ENCODE data around the gene FGFBP1.

The FGFBP1 gene

GRCh38 chr4:15910155-15910940, 28.2 kb downstream of the FGFBP1 start:
- no peak for DNase-seq

DNA sequence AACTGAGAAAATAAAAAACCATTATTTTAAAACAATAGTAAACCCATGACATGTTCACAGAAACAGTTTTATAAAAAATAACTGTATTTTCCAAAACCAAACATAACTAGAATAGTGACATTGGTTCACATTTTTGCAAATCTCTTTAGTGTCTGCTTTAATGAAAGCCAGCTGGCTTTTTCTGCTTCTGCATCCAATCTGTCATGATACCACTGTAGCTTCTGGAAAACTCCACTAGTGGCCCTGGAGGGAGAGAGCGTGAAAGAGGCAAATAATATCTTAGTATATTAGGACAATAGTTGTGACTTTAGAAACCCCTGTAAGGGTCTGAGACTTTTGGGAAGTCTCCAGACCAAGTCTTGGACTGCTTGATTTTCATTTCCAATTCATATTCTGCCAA, 31.1 kb downstream of the FGFBP1 start:
- DNase-seq, result no peak

DNA sequence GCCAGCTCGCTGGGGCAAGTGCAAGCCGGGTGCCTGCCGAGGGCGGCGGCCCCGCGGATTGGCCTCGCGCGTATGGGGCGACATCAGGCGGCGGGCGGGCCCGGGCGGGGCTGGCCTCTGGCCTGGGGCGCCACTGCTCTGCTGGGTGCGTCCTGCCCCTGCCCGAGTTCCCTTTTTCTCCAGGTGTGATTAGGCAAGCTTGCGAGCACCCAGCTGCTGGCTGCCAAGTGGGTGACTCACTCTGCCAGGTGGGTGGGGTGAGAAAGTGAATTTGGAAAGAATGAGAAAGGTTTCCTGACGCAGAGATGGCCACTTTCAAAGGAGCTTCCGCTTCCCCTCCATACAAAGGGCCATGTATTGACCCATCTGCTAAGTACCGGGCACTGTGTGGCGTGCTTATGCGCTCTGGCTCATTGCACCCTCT, 32.5 kb downstream of the FGFBP1 start:
- DNase-seq, result peak; percentile 90

- no peak for DNase-seq
Measured at GRCh38 chr4:15902746-15903145, 35.8 kb downstream of the FGFBP1 start.

- no peak for DNase-seq
Measured at GRCh38 chr4:15901998-15902397, 36.5 kb downstream of the FGFBP1 start.

DNA sequence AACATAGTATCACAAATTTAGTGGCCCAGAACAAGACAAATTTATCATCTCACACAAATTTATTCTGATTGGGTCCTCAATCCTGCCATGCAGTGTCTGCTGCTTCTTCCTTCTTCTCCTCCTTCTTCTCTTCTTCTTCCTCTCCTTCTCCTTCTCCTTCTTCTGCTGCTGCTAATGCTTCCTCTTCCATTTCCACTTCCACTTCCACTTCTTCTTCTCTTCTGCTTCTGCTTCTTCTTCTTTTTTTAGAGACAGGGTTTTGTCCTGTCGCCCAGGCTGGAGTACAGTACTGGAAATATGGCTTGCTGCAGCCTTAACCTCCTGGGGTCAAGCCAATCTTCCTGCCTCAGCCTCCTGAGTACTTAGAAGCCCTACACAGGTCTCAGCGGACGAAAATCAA, 37.5 kb downstream of the FGFBP1 start:
- no peak for DNase-seq

- no peak for DNase-seq
Measured at GRCh38 chr4:15899511-15899910, 39.0 kb downstream of the FGFBP1 start.

DNA sequence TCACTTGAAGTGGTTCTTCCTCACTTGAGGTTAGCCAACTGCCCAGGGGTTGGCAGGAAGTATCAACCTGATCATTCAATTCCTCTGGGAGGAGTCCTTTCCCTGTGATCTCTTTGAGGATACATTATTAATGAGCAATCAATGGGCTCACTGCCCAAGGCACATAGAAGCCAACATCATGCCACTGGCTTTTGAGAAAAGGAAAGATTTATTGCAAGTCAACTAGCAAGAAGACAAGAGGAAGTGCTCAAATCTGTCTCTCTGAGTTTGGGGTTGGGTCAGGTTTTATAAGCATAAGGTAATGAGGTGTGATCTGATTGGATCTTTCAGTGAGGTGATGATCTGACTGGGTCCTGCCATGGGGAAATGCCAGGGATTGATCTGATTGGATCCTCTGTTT, 39.6 kb downstream of the FGFBP1 start:
- DNase-seq, result no peak

DNA sequence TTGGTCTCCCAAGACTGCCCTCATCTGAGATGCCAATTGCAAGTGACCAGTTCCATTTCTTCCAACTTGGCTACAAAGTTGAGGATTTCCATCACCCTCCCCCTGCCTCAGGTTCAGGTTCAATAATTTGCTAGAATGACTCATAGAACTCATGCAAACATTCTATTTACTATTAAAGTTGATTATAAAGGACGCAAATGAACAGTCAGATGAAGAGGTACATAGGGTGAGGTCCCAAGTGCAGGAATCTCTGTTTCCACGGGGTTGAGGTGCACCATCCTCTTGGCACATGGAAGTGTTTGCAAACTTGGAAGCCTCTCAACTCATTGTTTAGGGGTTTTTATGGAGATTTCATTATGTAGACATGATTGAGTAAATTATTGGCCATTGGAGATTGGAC, 41.0 kb downstream of the FGFBP1 start:
- no peak for DNase-seq

DNA sequence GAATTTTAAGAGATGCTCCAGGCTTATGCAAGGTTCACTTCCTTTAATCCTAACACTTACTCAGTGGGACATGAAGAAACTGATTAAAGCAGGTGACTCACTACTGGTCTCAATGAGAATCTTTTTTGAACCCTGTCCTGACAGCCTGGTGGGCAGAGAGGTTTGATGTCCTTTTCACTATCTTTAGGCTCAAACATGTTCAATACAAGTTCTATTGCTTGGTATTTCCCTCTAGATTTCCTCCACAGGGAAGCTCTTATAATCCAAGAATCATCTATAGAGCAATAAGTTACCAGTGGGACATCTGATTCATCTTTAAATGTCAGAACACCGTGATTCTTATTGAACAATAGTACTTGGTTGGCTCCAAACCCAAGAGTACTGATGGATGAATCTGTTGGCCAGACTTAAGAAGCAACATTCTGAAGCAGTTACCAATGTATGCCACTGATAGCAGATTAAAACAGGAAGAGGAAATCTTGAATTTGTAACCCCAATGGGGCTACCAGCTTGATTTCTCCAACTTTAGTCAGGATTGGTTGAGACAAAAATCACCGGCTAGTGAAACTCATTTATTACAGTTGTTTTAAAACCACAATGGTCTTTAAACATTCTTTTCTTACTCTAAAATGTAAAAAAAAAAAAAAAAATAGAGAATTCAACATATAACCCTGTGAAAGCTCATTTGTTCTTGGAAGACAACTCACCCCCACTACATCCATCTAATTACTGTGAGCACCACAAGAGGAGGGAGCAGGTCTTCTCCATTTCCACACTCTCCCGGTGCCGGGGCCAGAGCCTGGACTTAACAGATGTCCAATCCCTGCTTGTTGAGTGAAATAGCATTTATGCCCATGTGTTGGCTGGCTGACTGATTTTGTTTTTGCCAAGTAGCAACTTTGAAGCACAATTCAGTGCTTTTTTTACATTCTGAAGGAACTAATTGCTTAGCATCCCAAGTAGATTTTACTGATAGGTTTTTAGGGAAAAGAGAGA, 43.3 kb downstream of the FGFBP1 start:
- peak; percentile 28 for DNase-seq

GRCh38 chr4:15894393-15894792, 44.1 kb downstream of the FGFBP1 start:
- no peak for DNase-seq

DNA sequence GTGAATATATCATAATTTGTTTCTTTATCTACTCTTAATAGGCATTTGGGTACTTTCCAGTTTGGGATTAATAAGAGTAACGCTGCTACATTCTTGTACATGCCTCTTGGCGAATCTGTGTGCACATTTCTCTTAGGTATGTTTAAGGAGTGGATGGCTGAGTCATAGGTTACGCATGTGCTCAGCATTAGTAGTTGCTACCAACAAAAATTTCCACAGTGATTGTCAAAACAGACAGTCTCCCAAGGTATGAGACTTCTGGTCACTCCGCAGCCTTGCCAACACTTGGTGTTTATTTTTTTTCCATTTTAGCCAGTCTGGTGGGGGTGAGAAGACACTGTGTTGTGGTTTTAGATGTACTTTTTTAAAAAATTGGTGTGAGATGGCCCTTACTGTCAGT, 44.6 kb downstream of the FGFBP1 start:
- DNase-seq, result peak; percentile 97

DNA sequence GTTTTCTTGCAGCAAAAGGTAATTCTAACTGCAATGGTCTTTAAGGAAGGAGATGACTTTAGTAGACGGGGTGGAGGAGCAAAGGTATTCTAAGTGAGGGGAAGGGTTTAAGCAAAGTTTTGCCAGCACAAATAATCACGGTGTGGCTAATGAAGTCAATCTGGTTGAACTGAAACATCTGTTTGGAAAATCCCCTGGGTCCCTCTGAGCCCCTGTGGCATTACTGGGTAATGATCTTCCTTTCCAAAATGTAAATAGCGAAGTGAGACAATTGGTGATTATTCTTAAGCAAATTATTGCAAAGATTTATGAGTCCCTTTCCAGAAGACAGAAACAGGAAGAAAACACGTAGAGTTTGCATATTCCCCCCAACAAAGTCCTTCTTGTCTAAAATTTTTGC, 47.2 kb downstream of the FGFBP1 start:
- no peak for DNase-seq

DNA sequence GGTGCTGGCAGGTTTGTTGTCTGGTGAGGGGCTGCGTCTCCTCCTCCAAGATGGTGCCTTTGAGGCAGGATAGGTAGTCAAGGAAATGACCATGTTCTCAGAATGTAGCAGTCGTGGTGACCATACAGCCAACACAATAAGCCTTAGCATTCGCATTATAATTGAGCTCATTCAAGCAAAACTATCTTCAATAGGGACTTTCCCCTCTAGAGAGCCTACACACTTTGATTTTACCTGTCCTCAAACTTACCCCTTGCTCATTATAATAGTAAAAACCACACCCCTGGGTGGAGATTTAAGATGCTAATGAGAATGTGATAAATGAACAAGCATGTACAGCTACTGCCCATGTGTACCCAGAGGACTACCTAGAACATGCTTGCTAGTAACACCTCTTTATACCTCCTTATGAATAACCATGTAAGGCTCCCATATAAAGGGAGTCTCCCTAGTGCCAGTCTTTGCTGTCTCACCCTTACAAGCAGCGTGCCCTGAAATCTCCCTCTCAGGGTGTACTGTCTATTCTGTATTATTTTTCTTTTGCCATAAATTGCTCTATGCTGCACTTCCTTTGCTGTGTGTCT, 48.2 kb downstream of the FGFBP1 start:
- DNase-seq, result no peak

DNA sequence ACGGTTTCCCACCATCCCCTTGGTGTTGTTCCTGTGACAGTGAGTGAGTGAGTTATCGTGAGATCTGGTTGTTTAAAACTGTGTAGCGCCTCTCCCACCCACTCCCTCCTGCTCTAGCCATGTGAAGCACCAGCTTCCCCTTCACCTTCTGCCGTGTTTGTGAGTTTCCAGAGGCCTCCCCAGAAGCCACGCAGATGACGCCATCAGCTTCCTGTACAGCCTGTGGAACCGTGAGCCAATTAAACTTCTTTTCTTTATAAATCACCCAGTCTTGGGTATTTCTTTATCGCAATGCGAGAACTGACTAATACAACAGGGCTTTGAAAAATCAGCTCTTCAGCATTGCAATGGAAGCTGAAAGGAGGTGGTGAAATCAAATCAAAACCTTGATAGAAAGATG, 50.0 kb downstream of the FGFBP1 start:
- no peak for DNase-seq

Measured in NCI-H226 (cell line).